SK-N-SH (cell line): ENCODE data around the gene PLSCR3. TPM values are rescaled to one million over a fixed set of nuclear protein-coding genes. Genes with fewer than 3 reads are reported as not detected.

Experiments
- CTCF ChIA-PET: fragments of 300-600, 350-600 bp; formaldehyde crosslinking; extraction: SDS; loops from one replicate; lab custom pipeline; 2021; lab: Yijun Ruan, JAX
- POLR2A ChIA-PET: fragments of 350-600 bp; sonication (Branson Sonifier 250); formaldehyde crosslinking; extraction: SDS; loops from one replicate; lab custom pipeline; 2020; ENCODE audit warnings: antibody characterized with exemption, inconsistent platforms; lab: Yijun Ruan, JAX
- DNase-seq: peaks from one replicate; pipeline ENCODE4 v3.0.0; 2012
- H2AFZ ChIP-seq: fragments of 200-600 bp; sonication (generic); 2 replicates; pipeline ENCODE4 v1.8.1; 2016; ENCODE audit warnings: antibody characterized with exemption, mild to moderate bottlenecking, low read depth
- H3F3A ChIP-seq: fragments of 200-600 bp; sonication (generic); replicated peaks from 2 replicates; pipeline ENCODE3; 2016; ENCODE audit warnings: antibody characterized with exemption, mild to moderate bottlenecking; ENCODE audit not compliant: insufficient read depth
- H3K27ac ChIP-seq, 2 experiments: fragments of 200-500 bp in 1 of 2; fragments of 200-600 bp in 1 of 2; sonication (Bioruptor generic) in 1 of 2; sonication (generic), shearing (Covaris generic) in 1 of 2; 2 replicates each; pipeline versions ENCODE4 v1.5.1 to v1.6.1; 2014 to 2016; ENCODE audit warnings: low read depth in 2 of 2, inconsistent platforms in 1 of 2, low read length in 1 of 2, mild to moderate bottlenecking in 1 of 2, mixed read lengths in 1 of 2
- H3K27me3 ChIP-seq: fragments of 200-600 bp; sonication (generic), shearing (Covaris generic); 2 replicates; pipeline ENCODE4 v1.6.1; 2016; ENCODE audit warnings: mixed run types; ENCODE audit not compliant: insufficient read depth
- H3K36me3 ChIP-seq, 2 experiments: fragments of 200-500 bp in 1 of 2; fragments of 200-600 bp in 1 of 2; sonication (Bioruptor generic) in 1 of 2; sonication (generic) in 1 of 2; replicated peaks in 1 of 2; 2 replicates each; pipeline versions ENCODE3 to v1.5.1; 2014 to 2016; ENCODE audit warnings: low read length in 1 of 2, mild to moderate bottlenecking in 1 of 2; ENCODE audit not compliant: insufficient read depth in 2 of 2, control insufficient read depth in 1 of 2
- H3K4me1 ChIP-seq, 2 experiments: fragments of 200-500 bp in 1 of 2; fragments of 200-600 bp in 1 of 2; sonication (Bioruptor generic) in 1 of 2; sonication (generic), shearing (Covaris generic) in 1 of 2; 2 replicates each; pipeline versions ENCODE4 v1.5.1 to v1.6.1; 2014 to 2016; ENCODE audit warnings: low read depth in 1 of 2, low read length in 1 of 2, mixed run types in 1 of 2; ENCODE audit not compliant: insufficient read depth in 2 of 2, control insufficient read depth in 1 of 2
- H3K4me2 ChIP-seq: fragments of 200-600 bp; sonication (generic), shearing (Covaris generic); 2 replicates; pipeline ENCODE4 v1.6.1; 2017; ENCODE audit warnings: mixed run types
- H3K4me3 ChIP-seq, 2 experiments: fragments of 200-500 bp in 1 of 2; fragments of 200-600 bp in 1 of 2; sonication (Bioruptor generic) in 1 of 2; sonication (generic), shearing (Covaris generic) in 1 of 2; 2 replicates each; pipeline versions ENCODE4 v1.5.1 to v1.8.1; 2014 to 2016; ENCODE audit warnings: low read depth in 2 of 2, inconsistent platforms in 1 of 2, low read length in 1 of 2, mild to moderate bottlenecking in 1 of 2, mixed read lengths in 1 of 2, moderate library complexity in 1 of 2
- H3K79me2 ChIP-seq: fragments of 200-600 bp; sonication (generic); 2 replicates; pipeline ENCODE4 v1.8.1; 2017; ENCODE audit warnings: mild to moderate bottlenecking; ENCODE audit not compliant: insufficient read depth
- H3K9ac ChIP-seq: fragments of 200-600 bp; sonication (generic); 2 replicates; pipeline ENCODE4 v1.6.1; 2017; ENCODE audit warnings: mixed run types
- H3K9me2 ChIP-seq: fragments of 200-600 bp; sonication (generic); 2 replicates; pipeline ENCODE4 v1.6.1; 2017; ENCODE audit warnings: mixed run types
- H3K9me3 ChIP-seq: fragments of 200-600 bp; sonication (generic); 2 replicates; pipeline ENCODE4 v1.6.1; 2017; ENCODE audit warnings: mixed run types, mild to moderate bottlenecking, moderate library complexity
- H4K20me1 ChIP-seq: fragments of 200-600 bp; sonication (generic); 2 replicates; pipeline ENCODE4 v1.6.1; 2017; ENCODE audit warnings: mild to moderate bottlenecking, mixed run types; ENCODE audit not compliant: insufficient read depth
- CHD2 ChIP-seq: fragments of 150-350 bp; IDR thresholded peaks from 2 replicates; pipeline ENCODE4 v1.6.1; 2018; ENCODE audit warnings: low read length; ENCODE audit not compliant: partially characterized antibody
- ELF1 ChIP-seq: IDR thresholded peaks from 2 replicates; pipeline ENCODE4 v1.4.0; 2012
- FOXM1 ChIP-seq: IDR thresholded peaks from 2 replicates; pipeline ENCODE4 v1.4.0; 2012; ENCODE audit warnings: low read depth, mild to moderate bottlenecking
- GATA2 ChIP-seq: sonication (generic); formaldehyde crosslinking; IDR thresholded peaks from 2 replicates; pipeline ENCODE4 v1.5.0; 2020; ENCODE audit warnings: mild to moderate bottlenecking, missing genetic modification reagents
- MEF2A ChIP-seq: IDR thresholded peaks from 2 replicates; pipeline ENCODE4 v1.4.0; 2012; ENCODE audit warnings: low read depth, borderline replicate concordance
- MXI1 ChIP-seq: IDR thresholded peaks from 2 replicates; pipeline ENCODE4 v1.6.1; 2012; ENCODE audit warnings: mild to moderate bottlenecking, low read depth, low read length, improper control_type of control experiment
- NRF1 ChIP-seq: IDR thresholded peaks from 2 replicates; pipeline ENCODE4 v1.6.1; 2012; ENCODE audit warnings: low read depth, mild to moderate bottlenecking, low read length
- POLR2AphosphoS5 ChIP-seq: IDR thresholded peaks from 2 replicates; pipeline ENCODE4 v1.6.1; 2012; ENCODE audit warnings: low read depth, low read length
- RFX5 ChIP-seq: IDR thresholded peaks from 2 replicates; pipeline ENCODE4 v1.6.1; 2012; ENCODE audit warnings: mild to moderate bottlenecking, improper control_type of control experiment, low read length
- RXRA ChIP-seq: IDR thresholded peaks from 2 replicates; pipeline ENCODE4 v1.4.0; 2012; ENCODE audit warnings: low read depth, mild to moderate bottlenecking, borderline replicate concordance
- SIN3A ChIP-seq: IDR thresholded peaks from 2 replicates; pipeline ENCODE4 v1.6.1; 2012; ENCODE audit warnings: low read depth, mild to moderate bottlenecking, low read length, moderate library complexity, borderline replicate concordance
- TCF12 ChIP-seq: IDR thresholded peaks from 2 replicates; pipeline ENCODE4 v1.4.0; 2012
- TEAD4 ChIP-seq: IDR thresholded peaks from 2 replicates; pipeline ENCODE4 v1.4.0; 2012; ENCODE audit warnings: mild to moderate bottlenecking, borderline replicate concordance; ENCODE audit not compliant: insufficient read depth
- WGBS: methylation state at CpG from one replicate; pipeline ENCODE4 v1.1.6; 2017; ENCODE audit warnings: low lambda C conversion rate; 5-methylcytosine and 5-hydroxymethylcytosine counted together
- polyA plus RNA-seq, 3 experiments: library from polyadenylated mRNA; depleted of rRNA; stranded (reverse); fragments of >200 nt; gene quantifications; 2 replicates each; pipeline ENCODE4 v1.2.3, GENCODE V29; 2012
- TF ChIP-seq, protein P1 (sequence below): IDR thresholded peaks from 2 replicates; pipeline ENCODE4 v1.6.1; 2012; ENCODE audit warnings: mild to moderate bottlenecking, low read depth, low read length, moderate library complexity
- TF ChIP-seq, protein P2 (sequence below): IDR thresholded peaks from 2 replicates; pipeline ENCODE4; 2012

The PLSCR3 gene
- polyA plus RNA-seq, 1 of the 3 experiments (the other 2 are of a cell fraction) = 95.0 TPM

DNA sequence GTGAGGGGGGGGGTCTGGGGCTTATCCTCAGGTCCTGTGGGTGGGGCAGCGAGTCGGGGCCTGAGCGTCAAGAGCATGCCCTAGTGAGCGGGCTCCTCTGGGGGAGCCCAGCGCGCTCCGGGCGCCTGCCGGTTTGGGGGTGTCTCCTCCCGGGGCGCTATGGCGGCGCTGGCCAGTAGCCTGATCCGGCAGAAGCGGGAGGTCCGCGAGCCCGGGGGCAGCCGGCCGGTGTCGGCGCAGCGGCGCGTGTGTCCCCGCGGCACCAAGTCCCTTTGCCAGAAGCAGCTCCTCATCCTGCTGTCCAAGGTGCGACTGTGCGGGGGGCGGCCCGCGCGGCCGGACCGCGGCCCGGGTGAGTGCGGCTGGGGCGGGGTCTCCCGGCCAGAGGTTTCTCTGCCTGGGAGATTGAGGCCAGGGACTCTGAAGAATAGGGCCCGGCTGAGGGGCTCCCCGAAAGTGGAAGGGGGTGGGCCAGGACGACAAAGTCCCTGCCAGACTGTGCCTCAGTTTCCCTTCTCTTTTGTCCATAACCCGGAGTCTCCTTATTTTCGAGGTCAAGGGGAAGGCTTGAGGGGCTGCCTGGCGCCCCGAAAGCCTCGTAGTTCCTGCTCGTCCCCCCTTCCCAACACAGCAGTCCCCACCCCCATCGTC, 45.3 kb upstream of the PLSCR3 start, which contains the start of gene FGF11:
FGF11 (plus strand) TSS at position 51 of the 651 bp plus-strand sequence; CDS start at position 160, 109 bp downstream.
- POLR2A ChIA-PET = interaction anchor here (1.6 to 3.3 kb wide), 5 partner anchors 8 to 121 kb away, joined by 4 to 19 read pairs (median 9); partner anchors contain the start of genes POLR2A and TMEM256
- Histone ChIP-seq H3K27ac (peak within 1 kb of the TSS in 1 of 2 experiments; percentile 97; a peak in 2 of 4 replicates), H3K4me1 (peaks cover 7 to 27% of the 10 kb centered on the region in 2 experiments; a peak in 2 of 4 replicates), H3K36me3 (peaks cover 0 to 4% of the 10 kb centered on the region in 2 experiments), H3K9me2 (no peaks in the 10 kb centered on the region), H3K4me3 (peak within 1 kb of the TSS; percentile 67 to 70), H2AFZ (peak within 1 kb of the TSS; percentile 88), H3K27me3 (no peaks in the 10 kb centered on the region), H3K79me2 (peaks cover 7% of the 10 kb centered on the region; the same call in 1 of the 2 replicates), H3K4me2 (peak within 1 kb of the TSS; percentile 95), H3K9me3 (no peaks in the 10 kb centered on the region), H3F3A (peaks cover 18% of the 10 kb centered on the region), H3K9ac (peak within 1 kb of the TSS; percentile 61), H4K20me1 (no peaks in the 10 kb centered on the region)
- DNase-seq = peak; percentile 60
- CTCF ChIA-PET = interaction anchor here (0.7 to 1.6 kb wide), 4 partner anchors 19 to 121 kb away, joined by 3 to 6 read pairs (median 4); no protein-coding TSS in a partner anchor
- no peak for TF ChIP-seq FOXM1
- TF ChIP-seq NRF1 = no peak
- TF ChIP-seq TCF12 = no peak
- TF ChIP-seq, protein P1, sequence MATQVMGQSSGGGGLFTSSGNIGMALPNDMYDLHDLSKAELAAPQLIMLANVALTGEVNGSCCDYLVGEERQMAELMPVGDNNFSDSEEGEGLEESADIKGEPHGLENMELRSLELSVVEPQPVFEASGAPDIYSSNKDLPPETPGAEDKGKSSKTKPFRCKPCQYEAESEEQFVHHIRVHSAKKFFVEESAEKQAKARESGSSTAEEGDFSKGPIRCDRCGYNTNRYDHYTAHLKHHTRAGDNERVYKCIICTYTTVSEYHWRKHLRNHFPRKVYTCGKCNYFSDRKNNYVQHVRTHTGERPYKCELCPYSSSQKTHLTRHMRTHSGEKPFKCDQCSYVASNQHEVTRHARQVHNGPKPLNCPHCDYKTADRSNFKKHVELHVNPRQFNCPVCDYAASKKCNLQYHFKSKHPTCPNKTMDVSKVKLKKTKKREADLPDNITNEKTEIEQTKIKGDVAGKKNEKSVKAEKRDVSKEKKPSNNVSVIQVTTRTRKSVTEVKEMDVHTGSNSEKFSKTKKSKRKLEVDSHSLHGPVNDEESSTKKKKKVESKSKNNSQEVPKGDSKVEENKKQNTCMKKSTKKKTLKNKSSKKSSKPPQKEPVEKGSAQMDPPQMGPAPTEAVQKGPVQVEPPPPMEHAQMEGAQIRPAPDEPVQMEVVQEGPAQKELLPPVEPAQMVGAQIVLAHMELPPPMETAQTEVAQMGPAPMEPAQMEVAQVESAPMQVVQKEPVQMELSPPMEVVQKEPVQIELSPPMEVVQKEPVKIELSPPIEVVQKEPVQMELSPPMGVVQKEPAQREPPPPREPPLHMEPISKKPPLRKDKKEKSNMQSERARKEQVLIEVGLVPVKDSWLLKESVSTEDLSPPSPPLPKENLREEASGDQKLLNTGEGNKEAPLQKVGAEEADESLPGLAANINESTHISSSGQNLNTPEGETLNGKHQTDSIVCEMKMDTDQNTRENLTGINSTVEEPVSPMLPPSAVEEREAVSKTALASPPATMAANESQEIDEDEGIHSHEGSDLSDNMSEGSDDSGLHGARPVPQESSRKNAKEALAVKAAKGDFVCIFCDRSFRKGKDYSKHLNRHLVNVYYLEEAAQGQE = no peak
- no peak for TF ChIP-seq SIN3A
- TF ChIP-seq POLR2AphosphoS5 = no peak
- under 1% methylated on average over 11 of the region's 50 CpGs for WGBS

DNA sequence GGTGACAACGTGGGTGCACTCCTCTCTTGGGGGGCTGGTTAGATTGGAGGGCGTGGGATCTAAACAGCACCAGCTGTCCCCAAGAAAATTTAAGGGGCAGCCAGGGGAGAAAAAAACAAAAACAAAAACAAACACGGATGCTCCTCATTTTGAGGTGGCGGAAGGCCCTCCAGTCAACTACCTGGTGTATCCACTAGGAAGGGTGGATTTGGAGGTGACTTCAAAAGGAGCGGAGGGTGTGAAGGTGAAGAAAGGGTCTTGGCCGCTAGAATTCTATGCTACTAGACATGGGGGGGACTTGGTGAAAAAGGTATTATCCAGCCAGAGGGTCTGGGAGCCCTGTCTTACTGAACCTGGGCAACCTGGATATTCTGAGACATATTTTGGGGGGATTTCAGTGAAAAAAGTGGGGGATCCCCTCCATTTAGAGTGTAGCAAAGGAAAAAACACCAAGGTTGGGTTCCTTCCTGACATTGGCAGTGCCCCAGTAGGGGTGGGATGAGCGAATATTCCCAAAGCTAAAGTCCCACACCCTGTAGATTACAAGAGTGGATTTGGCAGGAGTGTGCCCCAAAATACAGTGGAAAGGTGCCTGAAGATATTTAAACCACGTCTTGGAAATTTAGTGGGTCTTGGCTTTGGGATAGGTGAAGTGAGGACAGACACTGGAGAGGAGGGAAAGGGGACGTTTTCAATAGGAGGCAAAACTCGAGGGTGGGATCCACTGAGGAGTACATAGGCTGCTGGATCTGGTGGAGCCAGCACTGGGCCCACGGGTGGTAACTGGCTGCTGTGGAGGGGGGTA, 44.5 kb upstream of the PLSCR3 start:
- WGBS = 83% methylated on average over 11 of the region's 11 CpGs
- DNase-seq = no peak
- no peaks in the 10 kb centered on the region for H4K20me1 ChIP-seq
- peaks cover 7% of the 10 kb centered on the region; the same call in 1 of the 2 replicates for H3K79me2 ChIP-seq
- no peaks in the 10 kb centered on the region for H3K9me2 ChIP-seq
- H3F3A ChIP-seq = peaks cover 15% of the 10 kb centered on the region
- ChIA-PET POLR2A (interaction anchor here (1.6 to 3.3 kb wide), 4 partner anchors 35 to 122 kb away, joined by 5 to 19 read pairs (median 11); partner anchors contain the start of genes POLR2A and TMEM256), CTCF (interaction anchor here (0.9 to 3.9 kb wide), 6 partner anchors 18 to 122 kb away, joined by 3 to 27 read pairs (median 13); partner anchors contain the start of genes POLR2A, SENP3 and TMEM95)
- no peaks in the 10 kb centered on the region for H3K9me3 ChIP-seq
- peak overlapping the region in 1 of 2 experiments; percentile 67; a peak in 1 of 4 replicates for H3K4me3 ChIP-seq
- peak overlapping the region in 1 of 2 experiments; percentile 97; a peak in 1 of 4 replicates for H3K27ac ChIP-seq
- peak overlapping the region; percentile 95 for H3K4me2 ChIP-seq
- H3K4me1 ChIP-seq = peaks cover 0 to 27% of the 10 kb centered on the region in 2 experiments; a peak in 1 of 4 replicates
- no peak overlapping the region for H3K9ac ChIP-seq
- no peaks in the 10 kb centered on the region for H3K27me3 ChIP-seq
- no peak overlapping the region for H2AFZ ChIP-seq
- H3K36me3 ChIP-seq = peaks cover 0 to 4% of the 10 kb centered on the region in 2 experiments
- TF ChIP-seq GATA2 (no peak), RFX5 (no peak), MEF2A (no peak), TEAD4 (no peak), CHD2 (no peak), ELF1 (no peak), RXRA (no peak), MXI1 (no peak)
- TF ChIP-seq, protein P1 = no peak
- TF ChIP-seq, protein P2, sequence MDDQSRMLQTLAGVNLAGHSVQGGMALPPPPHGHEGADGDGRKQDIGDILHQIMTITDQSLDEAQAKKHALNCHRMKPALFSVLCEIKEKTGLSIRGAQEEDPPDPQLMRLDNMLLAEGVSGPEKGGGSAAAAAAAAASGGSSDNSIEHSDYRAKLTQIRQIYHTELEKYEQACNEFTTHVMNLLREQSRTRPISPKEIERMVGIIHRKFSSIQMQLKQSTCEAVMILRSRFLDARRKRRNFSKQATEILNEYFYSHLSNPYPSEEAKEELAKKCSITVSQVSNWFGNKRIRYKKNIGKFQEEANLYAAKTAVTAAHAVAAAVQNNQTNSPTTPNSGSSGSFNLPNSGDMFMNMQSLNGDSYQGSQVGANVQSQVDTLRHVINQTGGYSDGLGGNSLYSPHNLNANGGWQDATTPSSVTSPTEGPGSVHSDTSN = no peak
